H1 (cell line): ENCODE results near the gene CD163. TPM values are rescaled to one million over a fixed set of nuclear protein-coding genes. Genes with fewer than 3 reads are reported as not detected.

Experiments used
- CTCF ChIA-PET: fragments of 300-600 bp; sonication (Branson Sonifier 250); formaldehyde crosslinking; loops from one replicate; lab custom pipeline; 2021; ENCODE audit not compliant: partially characterized antibody; lab: Charles Lee
- POLR2A ChIA-PET: fragments of 300-600 bp; sonication (Branson Sonifier 250); formaldehyde crosslinking; loops from one replicate; lab custom pipeline; 2021; ENCODE audit warnings: inconsistent platforms; ENCODE audit not compliant: partially characterized antibody; lab: Charles Lee
- DNase-seq, 2 experiments: peaks; one replicate each; pipeline versions ENCODE4 v3.0.0 to v3.0.0-alpha.2; 2010 to 2022; ENCODE audit warnings: low spot score in 2 of 2, low read depth in 1 of 2, mixed read lengths in 1 of 2
- FAIRE-seq: peaks from 2 replicates; lab custom pipeline; 2011; peaks lifted over from hg19 to GRCh38; lab: Jason Lieb, UNC
- H2AFZ ChIP-seq: 2 replicates; pipeline ENCODE4 v1.8.1; 2012; ENCODE audit warnings: low read length, inconsistent platforms
- H2AK5ac ChIP-seq: 2 replicates; pipeline ENCODE4 v1.6.1; 2013; ENCODE audit warnings: low read depth, low read length
- H2BK120ac ChIP-seq: replicated peaks from 2 replicates; pipeline ENCODE3; 2013; ENCODE audit warnings: low read depth, low read length, inconsistent platforms
- H2BK12ac ChIP-seq: 2 replicates; pipeline ENCODE4 v1.6.1; 2013; ENCODE audit warnings: low read depth, low read length
- H2BK15ac ChIP-seq: 2 replicates; pipeline ENCODE4 v1.6.1; 2013; ENCODE audit warnings: low read length
- H2BK20ac ChIP-seq: 2 replicates; pipeline ENCODE4 v1.6.1; 2013; ENCODE audit warnings: low read length
- H2BK5ac ChIP-seq: 2 replicates; pipeline ENCODE4 v1.6.1; 2013; ENCODE audit warnings: low read depth, low read length
- H3K14ac ChIP-seq: 2 replicates; pipeline ENCODE4 v1.6.1; 2013; ENCODE audit warnings: inconsistent platforms; ENCODE audit not compliant: insufficient read length
- H3K18ac ChIP-seq: 2 replicates; pipeline ENCODE4 v1.6.1; 2013; ENCODE audit warnings: low read length; ENCODE audit errors: extremely low read depth
- H3K23ac ChIP-seq: 2 replicates; pipeline ENCODE4 v1.6.1; 2013; ENCODE audit warnings: inconsistent platforms; ENCODE audit not compliant: insufficient read length
- H3K23me2 ChIP-seq: 2 replicates; pipeline ENCODE4 v1.6.1; 2013; ENCODE audit warnings: low read depth, low read length
- H3K27ac ChIP-seq: 2 replicates; pipeline ENCODE4 v1.6.1; 2011; ENCODE audit warnings: low read depth, low read length, inconsistent platforms
- H3K27me3 ChIP-seq, 4 experiments: replicated peaks in 1 of 4; 1 replicate in 1 of 4; 2 replicates in 3 of 4; pipeline versions ENCODE4 v1.6.1 to v1.8.1; 2011 to 2013; ENCODE audit warnings: low read length in 3 of 4, mild to moderate bottlenecking in 3 of 4, inconsistent platforms in 2 of 4, mixed read lengths in 2 of 4, moderate library complexity in 1 of 4; ENCODE audit not compliant: control insufficient read depth in 3 of 4, insufficient read depth in 3 of 4; ENCODE audit errors: extremely low read depth in 1 of 4
- H3K36me3 ChIP-seq, 4 experiments: 2 replicates each; pipeline versions ENCODE4 v1.6.1 to v1.8.1; 2011 to 2013; ENCODE audit warnings: mild to moderate bottlenecking in 4 of 4, low read length in 3 of 4, moderate library complexity in 2 of 4, control low read depth in 1 of 4, inconsistent platforms in 1 of 4; ENCODE audit not compliant: insufficient read depth in 4 of 4, control insufficient read depth in 2 of 4
- H3K4ac ChIP-seq: replicated peaks from 2 replicates; pipeline ENCODE3; 2013; ENCODE audit warnings: low read length, low read depth, mixed read lengths, inconsistent platforms; ENCODE audit not compliant: insufficient read length
- H3K4me1 ChIP-seq, 4 experiments: replicated peaks in 1 of 4; 1 replicate in 1 of 4; 2 replicates in 3 of 4; pipeline versions ENCODE4 v1.6.1 to v1.8.1; 2011 to 2013; ENCODE audit warnings: low read length in 3 of 4, inconsistent platforms in 2 of 4, mixed read lengths in 1 of 4; ENCODE audit not compliant: insufficient read depth in 4 of 4, control insufficient read depth in 3 of 4
- H3K4me2 ChIP-seq, 2 experiments: 2 replicates each; pipeline versions ENCODE4 v1.6.1 to v1.8.1; 2011 to 2013; ENCODE audit warnings: low read depth in 2 of 2, low read length in 2 of 2, control low read depth in 1 of 2, inconsistent platforms in 1 of 2, mild to moderate bottlenecking in 1 of 2; ENCODE audit not compliant: insufficient read depth in 1 of 2
- H3K4me3 ChIP-seq, 4 experiments: fragments of 200-600, 300-600 bp in 1 of 4; sonication (generic), shearing (Covaris generic), sonication (Bioruptor Twin) in 1 of 4; 2 replicates each; pipeline versions ENCODE4 v1.5.1 to v1.8.1; 2011 to 2016; ENCODE audit warnings: low read length in 4 of 4, low read depth in 3 of 4, control low read depth in 2 of 4, inconsistent platforms in 2 of 4, mild to moderate bottlenecking in 2 of 4, mixed read lengths in 1 of 4, moderate library complexity in 1 of 4; ENCODE audit not compliant: insufficient read depth in 2 of 4; ENCODE audit errors: extremely low read depth in 1 of 4
- H3K56ac ChIP-seq: replicated peaks from 2 replicates; pipeline ENCODE3; 2013; ENCODE audit warnings: low read depth, mild to moderate bottlenecking, mixed read lengths, low read length, inconsistent platforms; ENCODE audit not compliant: insufficient read length
- H3K79me1 ChIP-seq: 2 replicates; pipeline ENCODE4 v1.6.1; 2013; ENCODE audit warnings: low read depth, low read length, control low read depth
- H3K79me2 ChIP-seq, 2 experiments: 2 replicates each; pipeline versions ENCODE4 v1.6.1 to v1.8.1; 2012 to 2013; ENCODE audit warnings: low read length in 2 of 2, mild to moderate bottlenecking in 2 of 2, inconsistent platforms in 1 of 2; ENCODE audit not compliant: insufficient read depth in 2 of 2, control insufficient read depth in 1 of 2
- H3K9ac ChIP-seq, 4 experiments: replicated peaks in 1 of 4; 1 replicate in 1 of 4; 2 replicates in 3 of 4; pipeline versions ENCODE4 v1.6.1 to v1.8.1; 2011 to 2013; ENCODE audit warnings: low read depth in 3 of 4, low read length in 3 of 4, control low read depth in 2 of 4, mild to moderate bottlenecking in 2 of 4, moderate library complexity in 2 of 4, inconsistent platforms in 1 of 4; ENCODE audit errors: extremely low read depth in 1 of 4
- H3K9me3 ChIP-seq, 2 experiments: 2 replicates each; pipeline versions ENCODE4 v1.6.1 to v1.8.1; 2012 to 2013; ENCODE audit warnings: mild to moderate bottlenecking in 2 of 2, moderate library complexity in 2 of 2, control low read depth in 1 of 2, inconsistent platforms in 1 of 2, low read depth in 1 of 2, low read length in 1 of 2, mixed read lengths in 1 of 2; ENCODE audit not compliant: insufficient read depth in 2 of 2
- H4K20me1 ChIP-seq, 2 experiments: replicated peaks in 1 of 2; 2 replicates each; pipeline versions ENCODE3 to v1.8.1; 2011 to 2013; ENCODE audit warnings: inconsistent platforms in 2 of 2, low read length in 2 of 2, mild to moderate bottlenecking in 1 of 2; ENCODE audit not compliant: insufficient read depth in 2 of 2, control insufficient read depth in 1 of 2
- H4K5ac ChIP-seq: 2 replicates; pipeline ENCODE4 v1.6.1; 2013; ENCODE audit warnings: low read length, low read depth, mixed read lengths, inconsistent platforms; ENCODE audit not compliant: insufficient read length
- H4K8ac ChIP-seq: 2 replicates; pipeline ENCODE4 v1.8.0; 2013; ENCODE audit warnings: mild to moderate bottlenecking, moderate library complexity, low read length, inconsistent platforms; ENCODE audit not compliant: insufficient read depth; ENCODE audit errors: extremely low read depth
- H4K91ac ChIP-seq: replicated peaks from 2 replicates; pipeline ENCODE3; 2013; ENCODE audit warnings: low read length, mixed read lengths, inconsistent platforms; ENCODE audit not compliant: insufficient read length
- BACH1 ChIP-seq: IDR thresholded peaks from 2 replicates; pipeline ENCODE4 v1.6.1; 2012; ENCODE audit warnings: low read length, improper control_type of control experiment
- E2F6 ChIP-seq: IDR thresholded peaks from 2 replicates; pipeline ENCODE4 v1.6.1; 2012; ENCODE audit warnings: inconsistent platforms
- FOSL1 ChIP-seq: IDR thresholded peaks from 2 replicates; pipeline ENCODE4 v1.6.1; 2011; ENCODE audit warnings: mild to moderate bottlenecking, low read depth, low read length, moderate library complexity; ENCODE audit not compliant: insufficient read depth
- MAX ChIP-seq: IDR thresholded peaks from 2 replicates; pipeline ENCODE4 v1.6.1; 2012; ENCODE audit warnings: inconsistent platforms
- RAD21 ChIP-seq, 2 experiments: IDR thresholded peaks in 1 of 2; conservative IDR thresholded peaks in 1 of 2; 2 replicates each; pipeline ENCODE4 v1.6.1; 2011; ENCODE audit warnings: low read depth in 2 of 2, low read length in 2 of 2, improper control_type of control experiment in 1 of 2, inconsistent platforms in 1 of 2, mild to moderate bottlenecking in 1 of 2, moderate library complexity in 1 of 2
- RNF2 ChIP-seq: fragments of 200-900, 300-1000 bp; sonication (generic); IDR thresholded peaks from 2 replicates; pipeline ENCODE4 v1.7.1; 2016; ENCODE audit warnings: borderline replicate concordance, low read depth, mild to moderate bottlenecking, antibody characterized with exemption, low read length; ENCODE audit not compliant: poor library complexity, severe bottlenecking; ENCODE audit errors: missing control alignments
- SAP30 ChIP-seq: fragments of 300-600 bp; sonication (generic); IDR thresholded peaks from 2 replicates; pipeline ENCODE4 v1.7.1; 2012; ENCODE audit warnings: low read length, moderate library complexity, mild to moderate bottlenecking, inconsistent platforms; ENCODE audit not compliant: insufficient read depth, insufficient replicate concordance
- SP2 ChIP-seq: IDR thresholded peaks from 2 replicates; pipeline ENCODE4 v1.6.1; 2012; ENCODE audit warnings: mild to moderate bottlenecking, low read length, inconsistent platforms
- SUZ12 ChIP-seq: fragments of 200-600 bp; sonication (generic); IDR thresholded peaks from 2 replicates; pipeline ENCODE4 v1.6.1; 2012; ENCODE audit warnings: mild to moderate bottlenecking, inconsistent platforms, low read length, moderate library complexity, mixed read lengths
- TCF12 ChIP-seq: IDR thresholded peaks from 2 replicates; pipeline ENCODE4 v1.6.1; 2011; ENCODE audit warnings: low read depth, mild to moderate bottlenecking, low read length
- ZNF274 ChIP-seq: IDR thresholded peaks from 2 replicates; pipeline ENCODE4 v1.7.0; 2012; ENCODE audit warnings: low read length, borderline replicate concordance; ENCODE audit errors: extremely low read depth
- WGBS, 2 experiments: shearing (Covaris generic) in 1 of 2; methylation state at CpG; one replicate each; pipeline versions ENCODE4 v1.1.6 to v1.1.7; 2013 to 2015; ENCODE audit warnings: low lambda C conversion rate in 2 of 2, mixed read lengths in 2 of 2, inconsistent platforms in 1 of 2, low coverage in 1 of 2, missing lambda C conversion rate in 1 of 2; ENCODE audit not compliant: insufficient replicate concordance in 2 of 2, insufficient coverage in 1 of 2, insufficient read length in 1 of 2; ENCODE audit errors: extremely low coverage in 1 of 2, missing lambda C conversion rate in 1 of 2; 5-methylcytosine and 5-hydroxymethylcytosine counted together
- polyA plus RNA-seq, 7 experiments: library from polyadenylated mRNA; depleted of rRNA in 3 of 7; stranded (reverse) in 5 of 7; unstranded in 2 of 7; fragments of >200 nt in 5 of 7; fragments of 200-250 nt in 2 of 7; gene quantifications; 1 replicate in 5 of 7; 2 replicates in 1 of 7; 4 replicates in 1 of 7; pipeline versions ENCODE4 v1.2.1 to v1.2.3, GENCODE V29; 2011 to 2013; ENCODE audit warnings: missing spikeins in 2 of 7, mixed read lengths in 2 of 7
- total RNA-seq: library from RNA; stranded (reverse); fragmentation: NEBNext Ultra II Directional; extraction: Animal tissue kit (Norgen Biotek cat#: 25700); gene quantifications from 2 replicates; pipeline ENCODE4 v1.2.1, GENCODE V29; 2021

CD163 gene
- total and polyA plus RNA-seq, 2 of the 8 experiments (the other 6 are each of a cell fraction or from before 2014, with no cell fraction given) = 0.02 TPM; not detected in 1

GRCh38 chr12:7493006-7493405 lies 10.6 kb downstream of the CD163 start:
- WGBS, 2 experiments = 95% methylated on average over 3 of the region's 3 CpGs; no CpG with 5 or more reads in 1 of the 2 experiments
- CTCF ChIA-PET = interaction anchor here (0.6 kb wide), 1 partner anchor 89 kb away, joined by 3 read pairs; no protein-coding TSS in a partner anchor
- H2BK15ac ChIP-seq = no peak overlapping the region
- H2AFZ ChIP-seq = no peak overlapping the region
- no peaks in the 10 kb centered on the region for H3K23me2 ChIP-seq
- H2BK20ac ChIP-seq = no peak overlapping the region
- POLR2A ChIA-PET = no interaction called here
- no peak overlapping the region for H3K9ac ChIP-seq
- H3K4ac ChIP-seq = no peak overlapping the region
- FAIRE-seq (no peak), DNase-seq (no peak)
- no peaks in the 10 kb centered on the region for H3K27me3 ChIP-seq
- H2BK5ac ChIP-seq = no peak overlapping the region
- H2BK120ac ChIP-seq = no peak overlapping the region
- no peak overlapping the region for H3K56ac ChIP-seq
- H3K79me2 ChIP-seq = no peaks in the 10 kb centered on the region
- H3K4me3 ChIP-seq = no peak overlapping the region
- H4K91ac ChIP-seq = no peak overlapping the region
- H3K27ac ChIP-seq = no peak overlapping the region
- H4K5ac ChIP-seq = no peak overlapping the region
- no peak overlapping the region for H4K8ac ChIP-seq
- H2AK5ac ChIP-seq = no peak overlapping the region
- no peaks in the 10 kb centered on the region for H4K20me1 ChIP-seq
- no peaks in the 10 kb centered on the region for H3K36me3 ChIP-seq
- H3K23ac ChIP-seq = no peak overlapping the region
- no peaks in the 10 kb centered on the region for H3K79me1 ChIP-seq
- TF ChIP-seq MAX (no peak), SUZ12 (no peak), RAD21 (IDR thresholded peaks at IDR 0.05 in 1 of 2, conservative IDR thresholded peaks at IDR 0.05 in 1 of 2; ENCODE audit: low read depth in 2 of 2, low read length in 2 of 2) (no peak), ZNF274 (no peak), RNF2 (no peak), BACH1 (no peak), E2F6 (no peak), FOSL1 (no peak), SP2 (no peak), SAP30 (no peak), TCF12 (no peak)
- H3K4me2 ChIP-seq = no peak overlapping the region
- H2BK12ac ChIP-seq = no peak overlapping the region
- no peaks in the 10 kb centered on the region for H3K9me3 ChIP-seq
- H3K14ac ChIP-seq = no peak overlapping the region
- peaks cover 0 to 5% (median 0%) of the 10 kb centered on the region in 4 experiments; a peak in 1 of 7 replicates for H3K4me1 ChIP-seq
- no peak overlapping the region for H3K18ac ChIP-seq
